Endothelial cell (in vitro differentiated cells): ENCODE data around the gene NKX6-2. TPM values are rescaled to one million over a fixed set of nuclear protein-coding genes. Genes with fewer than 3 reads are reported as not detected.
"Not testable (repeated sequence)": the region's sequence is repeated elsewhere in the genome, so short reads cannot be mapped to it uniquely, and the experiment has no call there.

ENCODE experiments used
- DNase-seq: peaks from one replicate; pipeline ENCODE4 v3.0.0; 2021; ENCODE audit warnings: low spot score
- H3K27ac Mint-ChIP-seq: one replicate; pipeline ENCODE4 v1.8.0; 2021; ENCODE audit warnings: mixed read lengths, inconsistent platforms; ENCODE audit not compliant: unreplicated experiment
- H3K27me3 Mint-ChIP-seq: one replicate; pipeline ENCODE4 v1.8.0; 2021; ENCODE audit warnings: mild to moderate bottlenecking, moderate library complexity, mixed read lengths, inconsistent platforms; ENCODE audit not compliant: unreplicated experiment
- H3K36me3 Mint-ChIP-seq: one replicate; pipeline ENCODE4 v1.8.0; 2021; ENCODE audit warnings: mild to moderate bottlenecking, low read depth, mixed read lengths, inconsistent platforms; ENCODE audit not compliant: unreplicated experiment
- H3K4me1 Mint-ChIP-seq: one replicate; pipeline ENCODE4 v1.8.0; 2021; ENCODE audit warnings: mild to moderate bottlenecking, mixed read lengths, inconsistent platforms; ENCODE audit not compliant: unreplicated experiment
- H3K4me3 Mint-ChIP-seq: one replicate; pipeline ENCODE4 v1.8.0; 2021; ENCODE audit warnings: mild to moderate bottlenecking, mixed read lengths, inconsistent platforms; ENCODE audit not compliant: unreplicated experiment
- H3K9me3 Mint-ChIP-seq: one replicate; pipeline ENCODE4 v1.8.0; 2021; ENCODE audit warnings: mixed read lengths, inconsistent platforms; ENCODE audit not compliant: unreplicated experiment
- CTCF ChIP-seq: fragments of 200-600 bp; sonication (generic); IDR thresholded peaks from one replicate; pipeline ENCODE4 v1.5.0; 2021; ENCODE audit warnings: antibody characterized with exemption; ENCODE audit not compliant: unreplicated experiment
- total RNA-seq: library from RNA; stranded (reverse); fragmentation: NEBNext Ultra II Directional; extraction: Animal tissue kit (Norgen Biotek cat#: 25700); gene quantifications from one replicate; pipeline ENCODE4 v1.2.1, GENCODE V29; 2021; ENCODE audit not compliant: unreplicated experiment

The NKX6-2 gene
- total RNA-seq, 1 donor from 2014 or later = not detected

- no peaks in the 10 kb centered on the region for H3K9me3 Mint-ChIP-seq
- no peak for TF ChIP-seq CTCF
- H3K27me3 Mint-ChIP-seq = peaks cover 10% of the 10 kb centered on the region
- no peaks in the 10 kb centered on the region for H3K36me3 Mint-ChIP-seq
- H3K4me1 Mint-ChIP-seq = no peaks in the 10 kb centered on the region
- H3K4me3 Mint-ChIP-seq = no peak overlapping the region
- no peak for DNase-seq
- no peak overlapping the region for H3K27ac Mint-ChIP-seq
Measured at GRCh38 chr10:132799865-132800264, 13.9 kb upstream of the NKX6-2 start.

- Mint-ChIP-seq H3K4me1 (no peaks in the 10 kb centered on the region), H3K36me3 (no peaks in the 10 kb centered on the region), H3K9me3 (no peaks in the 10 kb centered on the region), H3K4me3 (no peak overlapping the region), H3K27me3 (peaks cover 7% of the 10 kb centered on the region), H3K27ac (no peak overlapping the region)
- no peak for DNase-seq
- TF ChIP-seq CTCF = no peak
Measured at GRCh38 chr10:132798876-132799275, 12.9 kb upstream of the NKX6-2 start.

- H3K27ac Mint-ChIP-seq = no peak overlapping the region
- H3K36me3 Mint-ChIP-seq = no peaks in the 10 kb centered on the region
- no peak for DNase-seq
- no peaks in the 10 kb centered on the region for H3K9me3 Mint-ChIP-seq
- H3K4me1 Mint-ChIP-seq = no peaks in the 10 kb centered on the region
- no peak for TF ChIP-seq CTCF
- H3K4me3 Mint-ChIP-seq = no peak overlapping the region
- H3K27me3 Mint-ChIP-seq = peaks cover 5% of the 10 kb centered on the region
Measured at GRCh38 chr10:132798403-132798802, 12.5 kb upstream of the NKX6-2 start.

- H3K4me3 Mint-ChIP-seq, H3K4me1 Mint-ChIP-seq, H3K27ac Mint-ChIP-seq, DNase-seq, H3K27me3 Mint-ChIP-seq, H3K9me3 Mint-ChIP-seq, H3K36me3 Mint-ChIP-seq: not testable (repeated sequence)
Measured at GRCh38 chr10:132797986-132798385, 12.0 kb upstream of the NKX6-2 start.

DNA sequence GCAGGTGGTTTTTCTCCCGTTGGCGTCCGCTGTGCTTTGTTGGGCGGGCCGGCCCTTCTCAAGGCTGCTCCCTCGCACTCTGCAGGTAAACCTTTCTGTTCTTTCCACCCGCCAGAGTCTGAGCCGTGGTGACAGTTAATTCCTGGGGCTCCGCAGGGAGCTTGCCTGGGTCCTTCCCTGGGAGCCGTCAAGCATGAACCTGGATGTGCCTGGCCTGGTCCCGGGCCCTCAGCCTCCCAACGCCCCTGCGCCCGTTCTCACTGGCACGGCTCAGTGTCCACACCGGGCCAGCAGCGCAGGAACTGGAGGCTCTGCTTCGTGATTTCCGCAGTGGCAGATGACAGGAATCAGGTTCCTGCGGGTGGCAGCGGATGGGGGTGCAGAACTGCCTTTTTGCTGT, 10.9 kb upstream of the NKX6-2 start:
- H3K27ac Mint-ChIP-seq = no peak overlapping the region
- H3K4me3 Mint-ChIP-seq = no peak overlapping the region
- H3K4me1 Mint-ChIP-seq = no peaks in the 10 kb centered on the region
- H3K36me3 Mint-ChIP-seq = no peaks in the 10 kb centered on the region
- no peak for DNase-seq
- no peak for TF ChIP-seq CTCF
- H3K27me3 Mint-ChIP-seq = peaks cover 5% of the 10 kb centered on the region
- H3K9me3 Mint-ChIP-seq = no peaks in the 10 kb centered on the region
